Pulmonary artery endothelial cell (primary cell): ENCODE data around the gene SORCS3. TPM values are rescaled to one million over a fixed set of nuclear protein-coding genes. Genes with fewer than 3 reads are reported as not detected.

Source experiments
- DNase-seq: peaks from one replicate; pipeline ENCODE4 v3.0.0-alpha.2; 2011; ENCODE audit warnings: low read depth, low spot score
- total RNA-seq: library from RNA; depleted of rRNA; stranded (reverse); fragments of >200 nt; gene quantifications from 2 replicates; pipeline ENCODE4 v1.2.3, GENCODE V29; 2014

SORCS3 gene
- total RNA-seq, 1 donor from 2014 or later: not detected

- no peak for DNase-seq
Observed at GRCh38 chr10:104834580-104834979, 193.5 kb downstream of the SORCS3 start.

DNA sequence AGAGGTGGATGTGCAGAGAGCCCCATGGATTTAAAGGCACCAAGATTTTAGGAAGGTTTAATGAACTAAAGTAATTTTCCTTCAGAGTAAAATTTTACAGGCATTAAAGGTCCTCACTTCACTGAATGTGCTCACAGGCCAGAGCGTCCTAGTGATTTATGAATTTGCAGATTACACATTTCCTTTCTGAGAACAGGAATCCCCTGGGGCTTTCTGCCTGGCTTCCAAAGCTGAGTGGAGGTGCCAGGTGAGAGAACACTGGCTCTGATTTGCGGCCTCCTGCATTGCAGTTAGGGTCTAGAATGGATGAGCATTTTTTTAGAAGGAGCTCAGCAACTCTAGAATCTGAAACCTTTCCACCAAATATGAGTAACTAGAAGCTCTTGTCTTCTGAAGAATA lies 194.3 kb downstream of the SORCS3 start:
- DNase-seq: no peak

- DNase-seq: no peak
Observed at GRCh38 chr10:104842704-104843103, 201.6 kb downstream of the SORCS3 start.

GRCh38 chr10:104844073-104844472 lies 203.0 kb downstream of the SORCS3 start:
- no peak for DNase-seq

- no peak for DNase-seq
Observed at GRCh38 chr10:104850023-104850422, 208.9 kb downstream of the SORCS3 start.

DNA sequence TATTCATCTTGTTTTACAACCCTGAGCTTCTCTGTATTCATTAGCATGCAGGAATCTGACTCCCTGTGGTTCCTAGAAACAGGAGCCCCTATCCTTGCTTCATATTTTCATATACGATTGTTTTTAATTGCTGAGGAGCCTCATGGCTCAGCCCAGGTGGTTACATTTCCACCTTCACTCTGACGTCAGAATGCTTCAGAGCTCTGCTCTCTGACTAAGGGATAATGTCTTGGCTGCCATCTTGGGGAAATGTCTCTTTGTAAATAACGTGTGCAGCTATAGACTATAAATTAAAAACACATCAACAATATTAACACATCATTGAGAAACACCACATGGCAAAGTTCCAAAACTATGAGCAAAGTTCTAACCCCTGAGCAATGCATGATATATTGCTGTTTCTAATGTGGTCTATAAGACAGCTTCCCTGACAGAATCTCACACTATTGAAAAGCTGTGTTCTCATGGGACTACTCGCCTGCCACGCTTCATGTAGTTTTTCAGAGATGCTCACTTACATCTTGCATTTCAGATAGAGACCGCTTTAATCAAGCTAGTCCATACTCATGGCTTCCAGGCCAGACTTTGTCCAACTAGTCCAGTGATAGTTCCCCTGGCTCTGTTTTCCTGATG lies 227.0 kb downstream of the SORCS3 start:
- no peak for DNase-seq

DNA sequence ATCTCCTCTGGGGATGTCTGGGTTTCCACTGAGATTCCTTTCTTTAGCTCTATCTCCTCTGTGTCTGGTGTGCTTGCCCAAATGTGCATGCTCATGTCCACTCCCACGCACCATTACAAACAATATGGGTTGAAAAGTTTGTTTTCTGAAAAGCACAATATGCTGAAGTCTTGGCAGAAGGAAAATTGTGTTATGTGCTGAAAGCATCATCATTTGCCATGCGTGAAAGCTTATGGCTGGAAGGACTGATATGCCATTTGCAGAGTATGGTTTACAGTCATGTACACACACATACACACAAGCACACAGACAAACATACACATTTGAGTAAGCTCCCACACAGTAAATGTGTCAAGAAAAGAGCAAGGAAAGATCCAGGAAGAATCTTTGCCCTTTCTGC lies 231.6 kb downstream of the SORCS3 start:
- DNase-seq: no peak

- no peak for DNase-seq
Observed at GRCh38 chr10:104873161-104873560, 232.1 kb downstream of the SORCS3 start.

DNA sequence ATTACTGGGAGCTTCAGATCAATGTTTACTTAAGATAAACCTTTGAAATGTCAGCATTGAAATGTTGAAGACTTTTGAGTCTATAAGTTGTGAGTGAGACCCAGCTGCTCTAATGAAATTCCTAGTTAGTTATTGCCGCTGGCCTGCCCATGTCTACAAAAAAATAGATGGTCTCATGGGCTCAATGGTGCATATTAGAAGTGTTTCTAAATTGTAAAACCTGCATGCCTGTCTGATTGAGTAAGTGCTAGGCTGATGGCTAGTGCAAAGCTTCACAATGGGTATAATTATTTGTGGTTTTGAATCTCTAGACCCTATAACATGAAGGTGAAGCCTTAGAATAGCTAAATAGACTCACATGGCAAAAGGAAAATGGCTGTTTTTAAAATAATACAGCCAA lies 234.5 kb downstream of the SORCS3 start:
- no peak for DNase-seq

- DNase-seq: no peak
Observed at GRCh38 chr10:104880624-104881398, 239.7 kb downstream of the SORCS3 start.

DNA sequence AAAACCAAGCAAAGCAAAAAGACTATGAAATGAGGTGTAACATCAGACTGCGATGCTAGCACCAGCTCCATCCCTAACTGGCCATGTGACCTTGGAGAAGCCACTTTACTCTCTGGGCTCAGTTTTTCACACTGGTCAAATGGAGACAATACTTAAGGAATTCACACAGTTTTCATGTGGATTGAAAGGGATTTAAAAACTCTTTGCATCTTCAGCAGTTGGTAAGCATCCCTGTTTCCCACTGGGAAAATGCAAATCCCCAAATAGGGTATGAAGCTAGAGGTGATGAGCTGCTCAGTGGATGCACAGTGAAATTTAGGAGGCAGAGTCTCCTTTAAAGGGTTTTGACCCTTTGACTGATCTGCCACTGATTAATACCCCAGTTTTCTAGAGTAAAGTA lies 240.7 kb downstream of the SORCS3 start:
- DNase-seq: no peak

- no peak for DNase-seq
Observed at GRCh38 chr10:104892879-104893617, 252.0 kb downstream of the SORCS3 start.

DNA sequence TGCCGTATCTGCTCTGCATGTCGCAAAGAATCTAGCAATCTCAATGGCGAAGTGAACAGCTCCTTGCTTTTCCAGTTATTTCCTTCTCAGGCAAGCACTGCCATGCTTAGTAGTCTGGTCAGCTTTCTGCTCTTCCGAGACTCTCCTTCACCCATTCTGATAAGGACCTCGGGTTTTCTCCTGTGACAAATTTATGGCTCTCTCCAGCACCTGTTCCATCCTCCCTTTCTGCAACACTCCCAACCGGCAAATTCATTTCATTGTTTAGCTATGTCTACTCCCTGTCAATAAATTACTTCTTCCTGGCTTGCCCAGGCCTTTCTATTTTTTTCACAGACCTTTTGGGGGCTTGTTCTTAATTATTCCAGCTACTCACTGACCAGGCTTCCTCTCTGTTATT lies 252.6 kb downstream of the SORCS3 start:
- no peak for DNase-seq

GRCh38 chr10:104894681-104895080 lies 253.6 kb downstream of the SORCS3 start:
- DNase-seq: no peak

DNA sequence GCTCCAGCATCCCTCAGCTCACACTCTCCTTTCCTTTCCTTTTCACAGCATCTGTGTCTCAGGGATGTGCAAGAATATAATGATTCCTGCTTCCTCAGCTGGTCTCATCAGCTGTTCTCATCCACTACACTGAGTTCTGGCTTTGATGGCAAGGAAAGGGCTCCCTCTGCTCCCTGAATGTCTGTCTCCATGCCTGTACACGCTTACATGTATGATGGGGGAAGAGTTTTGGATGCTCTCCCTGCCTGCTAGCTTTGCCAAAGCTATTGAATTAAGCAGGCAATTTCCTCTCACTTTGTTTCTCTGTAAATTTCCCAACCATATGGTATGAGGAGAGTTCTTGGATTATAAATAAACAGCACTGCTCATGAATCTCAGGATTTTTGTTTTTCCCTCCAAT lies 254.5 kb downstream of the SORCS3 start:
- DNase-seq: no peak

DNA sequence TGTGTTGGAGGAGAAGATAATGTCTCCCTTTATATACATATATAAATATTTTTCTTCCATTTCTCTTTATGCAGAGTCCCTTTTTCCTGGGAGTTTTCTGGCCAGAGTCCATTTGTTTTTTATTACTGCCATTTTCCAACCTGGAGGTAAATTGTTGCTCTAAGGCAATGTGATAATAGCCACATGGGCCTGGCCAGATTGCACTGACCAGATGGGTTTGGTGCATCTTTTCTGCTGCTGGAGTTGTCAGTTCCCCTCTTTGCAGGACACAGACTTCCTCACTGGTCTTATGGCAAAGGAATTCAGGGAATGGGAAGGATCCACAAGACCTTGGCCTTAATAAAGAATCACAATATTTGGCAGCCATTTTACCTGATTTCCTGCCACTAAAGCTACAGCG lies 254.9 kb downstream of the SORCS3 start:
- DNase-seq: no peak

DNA sequence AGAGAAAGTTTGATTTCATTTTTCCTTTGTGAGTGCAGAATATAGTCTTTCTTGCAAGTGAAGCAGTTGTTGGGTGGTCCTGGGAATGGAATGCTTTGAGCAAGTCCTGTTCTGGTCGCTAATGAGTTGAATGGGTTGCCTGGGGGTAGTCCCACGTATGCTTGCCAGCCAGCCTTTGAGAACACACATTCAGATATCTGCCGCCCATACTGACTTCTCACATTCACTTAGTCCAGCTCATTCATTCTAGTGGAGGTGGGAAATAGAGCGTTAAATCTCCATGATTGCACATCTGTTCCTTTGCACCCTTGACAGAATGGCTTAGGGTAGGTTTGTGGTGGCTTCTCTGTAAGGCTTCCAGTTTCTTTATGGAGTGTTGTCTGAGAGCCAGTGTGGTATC lies 256.6 kb downstream of the SORCS3 start:
- DNase-seq: no peak

DNA sequence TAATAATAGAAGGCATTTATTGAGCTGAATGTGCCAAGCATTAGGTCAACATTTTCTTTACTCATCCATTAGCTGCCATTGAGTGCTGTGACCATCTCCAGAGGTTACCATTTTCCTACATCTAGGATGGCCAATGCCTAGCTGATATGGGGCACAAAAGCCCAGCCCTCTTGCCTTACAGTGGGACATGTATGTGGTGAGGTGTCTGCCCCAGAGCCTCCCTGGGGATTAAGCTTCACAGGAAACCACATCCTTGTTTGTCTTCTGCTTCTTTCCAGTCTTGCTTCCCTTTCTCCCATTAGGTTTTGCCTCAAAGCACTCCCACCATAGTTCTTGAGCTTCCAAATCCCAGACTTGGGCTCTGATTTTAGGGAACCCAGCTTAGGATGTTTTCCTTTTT lies 258.7 kb downstream of the SORCS3 start:
- DNase-seq: no peak

DNA sequence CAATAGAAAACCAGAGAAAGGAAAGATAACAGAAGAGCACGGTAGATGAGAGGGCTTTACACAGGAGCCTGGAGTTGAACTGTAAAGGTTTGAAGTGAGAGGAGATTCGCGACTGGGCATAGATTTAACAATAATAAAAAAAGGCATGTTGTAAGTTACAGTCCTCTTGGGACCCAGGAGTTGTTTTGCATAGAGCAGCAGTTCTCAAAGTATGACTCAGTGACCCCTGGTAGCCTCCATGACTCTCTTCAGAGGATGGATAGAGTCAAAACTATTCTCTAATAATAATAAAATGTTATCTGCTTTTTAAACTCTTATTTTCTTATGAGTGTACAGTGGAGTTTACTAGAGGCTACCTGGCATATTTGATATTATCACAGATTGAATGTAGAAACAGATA lies 262.3 kb downstream of the SORCS3 start:
- DNase-seq: no peak

DNA sequence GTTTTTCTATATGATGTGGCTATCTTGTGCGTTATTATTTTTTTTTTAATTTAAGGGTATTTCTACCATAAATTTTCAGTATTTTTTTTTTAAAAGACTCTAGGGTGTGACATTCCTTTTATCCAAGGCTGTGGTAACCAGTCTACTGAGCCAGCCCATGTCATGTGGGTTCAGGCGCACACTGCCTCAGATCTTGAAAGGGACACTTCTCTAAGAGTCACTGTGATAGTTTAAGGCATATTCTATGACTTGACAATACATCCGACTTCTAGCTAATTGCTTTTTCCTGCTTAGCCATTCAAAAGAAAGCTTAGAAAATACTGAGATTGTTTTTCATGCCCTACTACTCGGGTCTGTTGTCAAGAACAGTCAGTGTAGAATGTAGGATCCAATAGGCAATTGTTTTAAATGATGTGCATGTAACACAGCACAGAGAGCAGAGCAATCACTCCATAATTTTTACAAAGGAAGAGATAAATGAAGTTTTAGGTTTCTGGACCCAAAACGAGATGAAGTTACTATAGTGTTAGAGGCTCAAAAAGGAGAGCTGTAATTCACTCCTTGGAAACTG lies 263.7 kb downstream of the SORCS3 start:
- DNase-seq: no peak

- no peak for DNase-seq
Observed at GRCh38 chr10:104906112-104906511, 265.0 kb downstream of the SORCS3 start.

- DNase-seq: no peak
Observed at GRCh38 chr10:104907521-104907920, 266.4 kb downstream of the SORCS3 start.
